ENCODE results near the gene SBK3.

DNA sequence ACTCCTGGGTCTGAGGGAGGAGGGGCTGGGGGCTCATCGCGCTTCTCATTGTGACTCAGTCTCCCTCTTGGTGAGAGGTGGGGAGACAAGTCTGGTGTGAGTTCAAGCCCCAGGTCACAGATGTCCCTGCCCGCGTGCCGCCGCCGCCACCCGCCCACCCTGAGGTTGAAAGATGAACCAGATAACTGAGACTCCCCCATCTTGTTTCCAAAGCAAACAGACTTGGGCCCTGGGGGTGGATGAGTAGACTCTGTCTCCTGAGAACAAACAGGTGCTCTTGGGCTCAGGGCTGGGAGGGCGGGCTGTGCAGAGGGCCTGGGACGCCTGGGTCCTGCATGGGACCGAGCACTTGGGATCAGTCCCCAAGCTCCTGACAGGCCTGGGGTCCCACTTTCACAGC is 9.0 kb downstream of the SBK3 start:
- TF ChIP-seq POLR2A (IDR thresholded peaks at IDR 0.05) (no peak), CTCF (IDR thresholded peaks at IDR 0.05) (no peak)
